ENCODE results near the gene ALG10.
A peak's percentile ranks its signal among the peaks of the same experiment; 100 is the strongest.
"Not testable (repeated sequence)": the region's sequence is repeated elsewhere in the genome, so short reads cannot be mapped to it uniquely, and the experiment has no call there.

The ALG10 gene, protein sequence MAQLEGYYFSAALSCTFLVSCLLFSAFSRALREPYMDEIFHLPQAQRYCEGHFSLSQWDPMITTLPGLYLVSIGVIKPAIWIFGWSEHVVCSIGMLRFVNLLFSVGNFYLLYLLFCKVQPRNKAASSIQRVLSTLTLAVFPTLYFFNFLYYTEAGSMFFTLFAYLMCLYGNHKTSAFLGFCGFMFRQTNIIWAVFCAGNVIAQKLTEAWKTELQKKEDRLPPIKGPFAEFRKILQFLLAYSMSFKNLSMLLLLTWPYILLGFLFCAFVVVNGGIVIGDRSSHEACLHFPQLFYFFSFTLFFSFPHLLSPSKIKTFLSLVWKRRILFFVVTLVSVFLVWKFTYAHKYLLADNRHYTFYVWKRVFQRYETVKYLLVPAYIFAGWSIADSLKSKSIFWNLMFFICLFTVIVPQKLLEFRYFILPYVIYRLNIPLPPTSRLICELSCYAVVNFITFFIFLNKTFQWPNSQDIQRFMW
- total RNA-seq, result 17.0 to 23.5 (median 23.2) reads per million in 3 experiments

DNA sequence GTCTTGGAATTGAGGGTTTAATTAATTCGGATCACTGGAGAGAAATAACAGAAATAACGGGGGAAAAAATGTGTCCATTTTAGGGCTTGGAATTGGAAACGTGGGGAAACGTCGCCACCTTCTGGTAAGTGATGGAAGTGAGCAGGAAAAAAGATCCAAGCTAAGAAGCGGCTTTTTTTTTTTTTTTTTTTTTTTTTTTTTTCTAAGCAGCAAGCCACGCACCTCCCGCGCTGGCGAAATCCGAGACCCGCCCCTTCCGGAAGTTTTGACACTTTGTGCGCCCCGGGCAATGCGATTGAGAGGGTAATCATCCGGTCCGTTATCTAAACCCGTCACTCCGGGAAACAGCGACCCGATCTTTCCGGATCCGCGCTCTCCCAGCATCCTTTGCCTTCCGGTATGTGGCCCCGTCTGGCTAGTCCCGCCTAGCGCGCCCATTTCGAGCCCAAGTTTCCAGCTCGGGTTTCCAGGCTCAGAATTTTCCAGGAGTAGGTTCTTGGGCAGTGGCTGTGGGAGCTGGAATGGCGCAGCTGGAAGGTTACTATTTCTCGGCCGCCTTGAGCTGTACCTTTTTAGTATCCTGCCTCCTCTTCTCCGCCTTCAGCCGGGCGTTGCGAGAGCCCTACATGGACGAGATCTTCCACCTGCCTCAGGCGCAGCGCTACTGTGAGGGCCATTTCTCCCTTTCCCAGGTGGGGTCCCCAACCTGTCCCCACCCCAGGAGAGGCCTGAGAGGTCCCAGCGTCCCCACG is at the start of gene ALG10:
Gene ALG10, plus strand, starts transcription at position 418 of the 752 bp plus-strand sequence. Its CDS starts 104 bp downstream, at position 522.
- peak; percentile 97 for DNase-seq

DNA sequence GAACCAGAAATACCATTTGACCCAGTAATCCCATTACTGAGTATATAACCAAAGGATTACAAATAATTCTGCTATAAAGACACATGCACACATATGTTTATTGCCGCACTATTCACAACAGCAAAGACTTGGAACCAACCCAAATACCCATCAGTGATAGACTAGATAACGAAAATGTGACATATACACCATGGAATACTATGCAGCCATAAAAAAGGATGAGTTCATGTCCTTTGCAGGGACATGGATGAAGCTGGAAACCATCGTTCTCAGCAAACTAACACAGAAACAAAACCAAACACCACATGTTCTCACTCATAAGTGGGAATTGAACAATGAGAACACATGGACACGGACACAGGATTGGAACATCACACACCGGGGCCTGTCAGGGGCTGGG is 49.4 kb upstream of the ALG10 start:
- DNase-seq, result not testable (repeated sequence)

GRCh38 chr12:33977887-33978286 is 44.4 kb upstream of the ALG10 start:
- DNase-seq, result no peak

DNA sequence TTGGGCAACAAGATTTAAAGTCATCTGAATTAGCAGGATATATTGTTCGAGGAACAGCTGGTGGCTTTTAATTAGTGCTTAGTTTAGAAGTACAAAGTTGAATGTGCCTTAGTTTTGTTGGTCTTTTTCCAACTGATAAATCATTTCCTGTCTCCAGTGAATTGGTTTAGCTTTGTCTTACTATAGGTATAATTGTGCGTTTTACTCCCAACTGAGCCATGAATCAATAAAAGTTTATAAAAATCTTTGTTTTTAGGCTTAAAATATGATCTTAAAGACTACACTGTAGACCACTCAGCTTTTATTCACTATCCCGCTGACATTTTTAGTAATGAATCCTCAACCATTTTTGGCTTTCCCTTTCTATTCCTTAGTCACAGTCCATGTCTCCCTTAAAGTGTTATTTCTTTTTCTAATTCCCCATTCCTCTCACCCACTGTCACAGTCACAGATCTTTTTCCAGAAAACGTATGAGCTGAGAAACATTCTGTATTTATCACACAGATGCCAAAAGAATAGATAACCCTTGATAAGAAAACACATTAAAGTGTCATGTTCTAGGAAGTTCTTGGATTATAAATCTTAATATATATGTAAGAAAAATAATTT is 34.0 kb upstream of the ALG10 start:
- no peak for DNase-seq

- DNase-seq, result no peak
These were observed 33.4 kb upstream of the ALG10 start for GRCh38 chr12:33988913-33989312.

- DNase-seq, result no peak
These were observed 27.2 kb upstream of the ALG10 start for GRCh38 chr12:33994857-33995808.

GRCh38 chr12:34008835-34009234 is 13.5 kb upstream of the ALG10 start:
- DNase-seq, result not testable (repeated sequence)

- no peak for DNase-seq
These were observed 5.9 kb upstream of the ALG10 start for GRCh38 chr12:34016361-34016760.

DNA sequence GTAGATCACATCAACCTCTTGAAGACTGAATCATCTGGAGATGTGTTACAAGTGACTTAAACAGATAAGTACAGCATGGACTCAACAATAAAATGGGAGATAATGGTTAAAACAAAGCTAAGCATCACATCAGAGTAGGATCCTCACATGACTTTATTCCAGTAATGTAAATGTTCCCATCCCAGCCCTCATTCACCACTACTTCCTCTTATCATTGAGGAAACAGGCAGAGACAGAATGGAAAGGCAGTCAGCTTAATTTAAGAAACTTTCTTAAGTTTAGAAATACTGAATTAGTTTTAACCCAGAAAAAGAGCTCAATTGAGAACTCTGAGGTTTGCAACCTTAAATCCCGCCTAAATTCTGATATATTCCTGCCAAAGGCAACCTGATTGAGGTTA is 1.2 kb upstream of the ALG10 start:
- no peak for DNase-seq

GRCh38 chr12:34027661-34028060 is 5.4 kb downstream of the ALG10 start:
- not testable (repeated sequence) for DNase-seq

DNA sequence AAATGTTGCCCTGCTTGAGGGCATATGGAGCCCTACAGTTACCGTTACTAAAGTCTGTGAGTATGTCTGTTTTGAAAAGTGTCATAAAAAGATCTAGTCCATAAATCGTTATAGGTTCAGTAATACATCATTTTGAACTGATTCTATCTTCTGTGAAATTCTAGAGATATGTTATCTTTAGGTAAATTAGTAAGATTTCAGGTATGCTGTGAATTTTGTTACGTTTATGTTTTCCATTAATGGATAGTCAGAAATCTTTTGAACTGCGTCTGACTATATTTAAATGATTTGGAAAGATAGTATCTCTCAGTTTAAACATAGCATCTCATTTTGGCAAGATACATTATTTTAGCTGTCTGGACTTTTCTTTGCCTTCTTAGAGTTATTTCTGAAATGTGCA is 8.3 kb downstream of the ALG10 start:
- DNase-seq, result no peak

DNA sequence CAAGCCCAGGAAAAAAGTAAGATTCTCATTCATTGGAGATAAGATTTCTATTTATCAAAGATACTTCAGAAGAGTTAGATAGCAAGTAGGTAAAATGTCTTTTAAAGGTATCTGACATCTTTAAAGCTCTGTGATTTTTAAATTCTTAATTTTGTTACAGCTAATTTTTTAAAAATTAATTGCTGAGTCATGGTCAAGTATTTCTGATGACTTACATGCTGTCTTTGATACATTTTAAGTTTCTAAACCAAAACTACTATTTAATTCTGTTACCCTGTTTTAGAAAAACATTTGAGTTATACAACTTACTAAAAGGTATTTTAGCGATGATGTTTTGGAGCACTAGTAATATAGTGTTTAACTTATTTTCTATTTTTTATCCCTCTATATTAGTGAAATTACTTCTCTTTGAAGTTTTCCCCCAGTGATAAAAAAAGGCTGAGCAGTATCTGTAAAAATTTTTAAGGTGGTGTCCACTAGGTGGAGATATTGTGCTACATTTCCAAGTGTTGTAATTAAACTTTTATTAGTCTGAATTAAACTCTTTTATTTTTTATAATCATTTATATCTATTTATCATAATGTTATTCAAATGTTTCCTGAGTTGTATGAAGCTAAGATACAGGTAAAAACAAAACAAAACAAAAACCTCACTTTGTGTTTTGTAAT is 11.5 kb downstream of the ALG10 start:
- peak; percentile 10 for DNase-seq

DNA sequence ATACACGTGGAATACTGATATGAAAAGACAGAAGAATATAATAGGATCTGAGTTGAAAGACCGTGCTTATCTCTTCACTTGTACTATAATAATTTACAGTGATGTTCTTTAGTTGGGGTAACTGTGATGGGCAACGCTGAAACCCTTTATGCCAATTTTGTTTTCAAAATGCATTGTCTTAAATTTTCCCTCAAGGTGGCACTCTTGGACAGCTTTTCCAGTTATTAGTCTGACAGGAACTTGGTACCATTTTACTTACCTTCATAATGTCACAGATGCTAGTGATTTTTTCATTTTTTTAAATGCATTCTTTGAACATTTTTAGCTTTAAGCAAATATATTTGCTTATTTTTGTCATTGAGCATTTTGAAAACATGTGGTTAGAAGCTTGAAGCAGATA is 16.1 kb downstream of the ALG10 start:
- not testable (repeated sequence) for DNase-seq

DNA sequence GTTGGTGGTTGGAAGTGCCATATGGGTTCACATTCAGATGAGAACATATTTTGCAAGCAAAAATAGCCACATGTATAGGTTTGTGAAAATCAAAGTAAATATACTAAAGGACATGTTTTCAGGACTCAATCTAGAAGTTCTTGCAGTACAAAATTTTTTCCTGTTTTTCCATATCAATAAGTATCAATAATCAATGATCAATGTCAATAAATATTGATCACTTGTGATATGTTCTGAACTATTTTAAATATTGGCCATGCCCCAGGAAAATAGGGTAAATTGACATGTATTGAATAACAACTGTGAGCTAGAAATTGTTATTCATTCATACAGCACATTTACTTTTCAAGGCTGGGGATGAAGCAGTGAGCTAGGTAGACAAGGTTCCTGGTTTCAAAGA is 24.3 kb downstream of the ALG10 start:
- DNase-seq, result no peak

DNA sequence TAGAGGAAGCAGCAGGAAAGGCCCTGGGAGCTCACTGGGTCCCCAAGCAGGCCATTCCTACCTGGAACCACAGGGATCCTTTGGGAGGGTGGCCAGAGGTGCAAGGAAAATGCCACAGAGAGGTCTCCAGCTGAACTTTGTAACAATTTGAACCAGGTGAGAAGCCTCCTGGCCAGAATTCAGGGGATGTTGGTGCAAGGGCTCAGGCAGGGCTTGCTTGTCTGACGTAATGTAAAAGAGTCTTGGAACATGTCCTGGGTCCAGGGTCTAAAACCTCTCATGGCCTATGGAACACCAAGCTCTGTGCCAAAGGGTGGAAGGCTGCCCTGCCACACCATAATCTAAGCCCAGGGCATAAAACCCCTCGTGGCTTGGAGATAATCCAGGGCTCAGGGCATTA is 25.6 kb downstream of the ALG10 start:
- not testable (repeated sequence) for DNase-seq

DNA sequence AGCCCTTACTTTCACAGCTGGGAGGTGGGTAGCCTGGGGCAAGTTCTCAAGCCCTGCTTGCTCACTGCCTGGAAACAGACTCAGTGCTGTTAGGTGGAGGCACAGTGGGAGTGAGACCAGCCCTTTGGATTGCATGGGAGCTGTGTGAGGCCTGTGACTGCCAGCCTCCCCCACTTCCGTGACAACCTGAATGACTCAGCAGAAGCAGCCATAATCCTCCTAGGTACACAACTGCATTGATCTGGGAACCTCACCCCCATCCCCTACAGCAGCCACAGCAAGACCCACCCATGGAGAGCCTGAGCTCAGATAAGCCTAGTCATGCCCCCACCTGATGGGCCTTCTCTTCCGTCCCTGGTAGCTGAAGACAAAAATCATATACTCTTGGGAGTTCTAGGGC is 26.4 kb downstream of the ALG10 start:
- DNase-seq, result no peak

DNA sequence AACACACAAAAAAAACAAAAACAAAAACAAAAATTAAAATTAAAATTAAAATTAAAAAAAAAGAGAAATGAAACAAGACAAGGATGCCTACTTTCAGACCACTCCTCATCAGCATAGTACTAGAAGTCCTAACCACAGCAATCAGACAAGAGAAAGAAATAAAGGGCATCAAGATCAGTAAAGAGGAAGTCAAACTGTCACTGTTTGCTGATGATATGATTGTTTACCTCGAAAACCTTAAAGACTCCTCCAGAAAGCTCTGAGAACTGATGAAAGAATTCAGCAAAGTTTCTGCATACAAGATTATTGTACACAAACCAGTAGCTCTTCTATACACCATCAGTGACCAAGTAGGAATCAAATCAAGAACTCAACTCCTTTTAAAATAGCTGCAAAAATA is 29.2 kb downstream of the ALG10 start:
- no peak for DNase-seq

DNA sequence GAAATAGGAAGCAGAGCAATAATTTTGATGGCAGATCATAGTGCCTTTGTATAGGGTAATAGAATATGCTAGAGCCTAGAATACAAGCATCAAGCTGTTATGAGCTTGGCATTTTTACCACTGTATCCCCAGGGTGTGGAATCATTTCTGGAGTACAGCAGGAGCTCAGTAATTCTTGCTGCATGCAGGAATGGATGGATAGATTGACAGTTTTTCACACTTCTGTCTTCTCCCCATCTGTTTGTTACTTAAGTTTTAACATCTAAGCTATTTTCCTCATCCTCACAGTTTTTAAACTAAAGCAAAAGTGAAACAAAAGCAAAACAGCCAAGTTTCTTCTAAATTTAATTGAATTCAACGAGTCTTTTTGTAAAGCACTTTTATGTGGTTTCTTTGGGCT is 32.6 kb downstream of the ALG10 start:
- DNase-seq, result no peak
